Ecto neural progenitor cell (in vitro differentiated cells): ENCODE data around the gene HACD2.

ENCODE experiments used
- DNase-seq: peaks from one replicate; pipeline ENCODE4 v3.0.0-alpha.2; 2018; ENCODE audit warnings: low spot score

The HACD2 gene

GRCh38 chr3:123447416-123447748 lies 137.5 kb downstream of the HACD2 start:
- DNase-seq: no peak

- no peak for DNase-seq
These were observed 138.2 kb downstream of the HACD2 start for GRCh38 chr3:123446610-123447109.

- no peak for DNase-seq
These were observed 138.6 kb downstream of the HACD2 start for GRCh38 chr3:123446210-123446609.

DNA sequence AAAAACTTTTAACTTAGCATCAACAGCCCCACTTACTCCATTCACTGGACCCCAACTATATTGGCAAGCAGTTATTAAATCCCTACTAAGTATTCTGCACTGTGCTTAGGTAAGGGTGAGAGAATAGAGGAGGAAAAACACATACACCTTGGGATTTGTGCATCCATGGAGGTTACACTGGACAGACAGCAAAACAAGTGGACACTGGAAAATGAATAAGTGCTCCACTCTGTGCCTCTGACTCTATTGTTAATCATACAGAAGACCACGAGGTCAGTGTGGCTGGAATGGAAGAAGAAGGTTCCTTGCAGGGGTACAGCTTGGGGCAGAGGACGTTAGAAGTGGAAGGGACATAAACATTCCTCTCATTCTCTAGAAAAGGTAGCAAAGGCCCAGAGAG lies 139.2 kb downstream of the HACD2 start:
- DNase-seq: no peak

DNA sequence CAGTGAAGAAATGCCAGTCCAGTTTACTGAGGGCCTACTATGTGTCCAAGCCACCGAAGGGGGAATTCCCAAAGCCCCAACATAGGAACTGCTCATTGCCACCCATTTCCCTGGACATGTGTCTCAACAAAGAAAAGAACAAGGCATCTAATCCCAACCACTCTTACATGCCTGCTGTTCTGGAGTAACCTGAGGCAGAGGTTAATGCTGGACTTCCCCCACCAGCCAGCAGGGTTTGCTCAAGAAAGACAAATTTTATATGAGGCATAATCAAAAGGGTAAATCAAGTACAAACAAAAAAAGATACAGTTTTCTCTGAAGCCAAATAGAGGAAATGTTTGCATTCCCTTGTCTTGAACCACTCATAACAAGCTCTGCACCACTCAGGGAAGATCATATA lies 140.1 kb downstream of the HACD2 start:
- DNase-seq: no peak

DNA sequence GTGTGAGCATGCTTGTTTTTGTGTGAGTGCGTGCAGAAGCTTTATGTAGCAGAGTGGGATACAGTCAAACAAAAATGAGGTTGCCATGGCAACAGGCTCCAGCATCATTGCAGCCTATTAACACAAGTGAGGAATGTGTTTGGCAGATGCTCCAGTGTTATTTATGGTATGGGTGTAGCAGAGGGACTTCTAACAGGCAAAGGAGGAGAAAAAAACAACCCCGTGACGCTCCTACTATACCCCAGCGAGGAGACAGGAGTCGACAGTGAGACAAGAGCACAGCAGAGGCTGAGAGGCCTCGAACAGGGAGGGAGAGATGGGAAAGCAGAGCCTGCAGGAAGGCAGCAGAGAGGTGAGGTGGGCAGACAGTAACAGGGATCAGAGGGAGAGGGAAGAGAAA lies 140.8 kb downstream of the HACD2 start:
- DNase-seq: no peak

GRCh38 chr3:123442908-123443307 lies 141.9 kb downstream of the HACD2 start:
- DNase-seq: no peak

DNA sequence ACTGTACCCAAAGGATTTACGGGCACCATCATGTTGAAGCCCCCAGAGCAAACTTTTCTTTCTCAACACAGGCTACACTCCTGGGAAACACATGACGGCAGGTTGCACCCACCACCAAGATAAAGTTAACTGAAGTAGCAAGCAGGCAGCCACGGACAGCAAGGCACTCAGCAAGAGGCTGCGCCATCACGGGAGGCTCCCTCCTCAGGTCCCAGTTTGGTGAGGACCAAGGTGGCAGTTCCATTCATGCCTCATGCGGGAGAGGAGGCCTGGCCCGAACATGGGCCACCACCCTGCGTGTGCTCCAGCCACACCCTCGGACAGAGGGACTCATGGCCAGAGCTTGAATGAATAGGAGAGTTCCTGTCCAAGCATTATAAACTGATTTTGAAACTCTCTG lies 142.7 kb downstream of the HACD2 start:
- no peak for DNase-seq
